Mesenchymal stem cell (in vitro differentiated cells and primary cell): ENCODE data around the gene DLX4.

ENCODE experiments used
- DNase-seq: peaks from one replicate; pipeline ENCODE4 v3.0.0-alpha.2; 2013
- H2AFZ ChIP-seq: one replicate; pipeline ENCODE4 v1.6.1; 2013; ENCODE audit warnings: low read depth, mild to moderate bottlenecking, control low read depth, inconsistent platforms, low read length, moderate library complexity
- H2AK5ac ChIP-seq: 2 replicates; pipeline ENCODE4 v1.6.1; 2013; ENCODE audit warnings: low read length, moderate library complexity, mild to moderate bottlenecking, inconsistent platforms; ENCODE audit not compliant: severe bottlenecking
- H2BK120ac ChIP-seq: one replicate; pipeline ENCODE4 v1.6.1; 2013; ENCODE audit warnings: low read depth, mild to moderate bottlenecking, inconsistent platforms, low read length, moderate library complexity
- H2BK12ac ChIP-seq, 2 experiments: one replicate each; pipeline ENCODE4 v1.6.1; 2013; ENCODE audit warnings: inconsistent platforms in 2 of 2, low read length in 2 of 2, mild to moderate bottlenecking in 2 of 2, moderate library complexity in 2 of 2, control low read depth in 1 of 2
- H2BK15ac ChIP-seq: one replicate; pipeline ENCODE4 v1.6.1; 2013; ENCODE audit warnings: mild to moderate bottlenecking, low read depth, inconsistent platforms; ENCODE audit not compliant: poor library complexity, severe bottlenecking
- H2BK5ac ChIP-seq: 2 replicates; pipeline ENCODE4 v1.6.1; 2013; ENCODE audit warnings: low read depth, mild to moderate bottlenecking, low read length, control low read depth, inconsistent platforms; ENCODE audit not compliant: poor library complexity, severe bottlenecking
- H3K14ac ChIP-seq, 2 experiments: one replicate each; pipeline ENCODE4 v1.6.1; 2013; ENCODE audit warnings: inconsistent platforms in 2 of 2, low read length in 2 of 2, control low read depth in 1 of 2, mild to moderate bottlenecking in 1 of 2, moderate library complexity in 1 of 2
- H3K18ac ChIP-seq, 2 experiments: one replicate each; pipeline ENCODE4 v1.6.1; 2013; ENCODE audit warnings: inconsistent platforms in 2 of 2, low read length in 2 of 2, control low read depth in 1 of 2, low read depth in 1 of 2, mild to moderate bottlenecking in 1 of 2
- H3K23ac ChIP-seq, 2 experiments: one replicate each; pipeline ENCODE4 v1.6.1; 2013; ENCODE audit warnings: inconsistent platforms in 2 of 2, low read length in 2 of 2, mild to moderate bottlenecking in 2 of 2, moderate library complexity in 2 of 2, control low read depth in 1 of 2
- H3K27ac ChIP-seq: 2 replicates; pipeline ENCODE4 v1.5.1; 2013; ENCODE audit warnings: mild to moderate bottlenecking, moderate library complexity, low read length, control low read depth, inconsistent platforms; ENCODE audit not compliant: poor library complexity, severe bottlenecking
- H3K27me3 ChIP-seq, 2 experiments: 2 replicates each; pipeline versions ENCODE4 v1.6.1 to v1.7.0; 2013; ENCODE audit warnings: low read length in 2 of 2, mild to moderate bottlenecking in 2 of 2, moderate library complexity in 2 of 2, control low read depth in 1 of 2, inconsistent platforms in 1 of 2; ENCODE audit not compliant: control insufficient read depth in 1 of 2, insufficient read depth in 1 of 2
- H3K36me3 ChIP-seq, 2 experiments: 2 replicates each; pipeline versions ENCODE4 v1.6.1 to v1.7.0; 2013; ENCODE audit warnings: low read length in 2 of 2, control low read depth in 1 of 2, inconsistent platforms in 1 of 2, low read depth in 1 of 2, mild to moderate bottlenecking in 1 of 2; ENCODE audit not compliant: insufficient read depth in 2 of 2, control insufficient read depth in 1 of 2
- H3K4ac ChIP-seq, 2 experiments: one replicate each; pipeline ENCODE4 v1.6.1; 2013; ENCODE audit warnings: inconsistent platforms in 2 of 2, low read length in 2 of 2, mild to moderate bottlenecking in 2 of 2, moderate library complexity in 2 of 2, control low read depth in 1 of 2, low read depth in 1 of 2
- H3K4me1 ChIP-seq: 2 replicates; pipeline ENCODE4 v1.6.1; 2013; ENCODE audit warnings: low read depth, low read length, control low read depth; ENCODE audit not compliant: control insufficient read depth, insufficient read depth
- H3K4me2 ChIP-seq: 2 replicates; pipeline ENCODE4 v1.6.1; 2013; ENCODE audit warnings: low read length, mild to moderate bottlenecking, inconsistent platforms; ENCODE audit not compliant: poor library complexity, severe bottlenecking
- H3K4me3 ChIP-seq, 2 experiments: 2 replicates each; pipeline versions ENCODE4 v1.5.1 to v1.7.0; 2013; ENCODE audit warnings: low read length in 2 of 2, mild to moderate bottlenecking in 2 of 2, control low read depth in 1 of 2, low read depth in 1 of 2; ENCODE audit not compliant: insufficient read depth in 1 of 2
- H3K79me1 ChIP-seq: replicated peaks from 2 replicates; pipeline ENCODE4 v1.6.1; 2013; ENCODE audit warnings: mild to moderate bottlenecking, control low read depth, low read length, inconsistent platforms; ENCODE audit not compliant: poor library complexity, severe bottlenecking
- H3K9ac ChIP-seq: 2 replicates; pipeline ENCODE4 v1.7.0; 2013; ENCODE audit warnings: mild to moderate bottlenecking, low read length, moderate library complexity
- H3K9me3 ChIP-seq: 2 replicates; pipeline ENCODE4 v1.7.0; 2013; ENCODE audit warnings: mild to moderate bottlenecking, low read length; ENCODE audit not compliant: control insufficient read depth
- H4K8ac ChIP-seq: one replicate; pipeline ENCODE4 v1.6.1; 2013; ENCODE audit warnings: inconsistent platforms, mild to moderate bottlenecking, low read length, moderate library complexity
- H4K91ac ChIP-seq: one replicate; pipeline ENCODE4 v1.6.1; 2013; ENCODE audit warnings: mild to moderate bottlenecking, low read length, inconsistent platforms
- WGBS: methylation state at CpG from one replicate; pipeline ENCODE4 v1.1.7; 2013; ENCODE audit warnings: mixed read lengths; 5-methylcytosine and 5-hydroxymethylcytosine counted together

The DLX4 gene

GRCh38 chr17:49928837-49929475 is 40.0 kb upstream of the DLX4 start:
- Histone ChIP-seq H2BK12ac (no peak overlapping the region), H2AFZ (no peak overlapping the region), H2BK5ac (no peak overlapping the region), H2BK120ac (no peak overlapping the region), H3K23ac (no peak overlapping the region), H3K27me3 (peaks cover 15 to 19% of the 10 kb centered on the region in 2 experiments), H3K27ac (no peak overlapping the region), H3K4ac (no peak overlapping the region), H3K36me3 (no peaks in the 10 kb centered on the region), H3K9me3 (no peaks in the 10 kb centered on the region), H3K14ac (no peak overlapping the region), H3K9ac (no peak overlapping the region), H3K4me2 (no peak overlapping the region), H3K79me1 (no peaks in the 10 kb centered on the region), H2AK5ac (no peak overlapping the region), H2BK15ac (no peak overlapping the region), H3K18ac (no peak overlapping the region), H4K91ac (no peak overlapping the region), H3K4me1 (peaks cover 17% of the 10 kb centered on the region), H4K8ac (no peak overlapping the region), H3K4me3 (no peak overlapping the region)
- DNase-seq, result no peak
- WGBS, result 64% methylated on average over 4 of the region's 6 CpGs

- Histone ChIP-seq H3K79me1 (no peaks in the 10 kb centered on the region), H2BK15ac (no peak overlapping the region), H2BK5ac (no peak overlapping the region), H4K91ac (no peak overlapping the region), H3K14ac (no peak overlapping the region), H2BK12ac (no peak overlapping the region), H4K8ac (no peak overlapping the region), H3K23ac (no peak overlapping the region), H3K9ac (no peak overlapping the region), H3K36me3 (no peaks in the 10 kb centered on the region), H3K4me3 (no peak overlapping the region), H2AK5ac (no peak overlapping the region), H3K18ac (no peak overlapping the region), H3K4me2 (no peak overlapping the region), H3K27me3 (peaks cover 20 to 32% of the 10 kb centered on the region in 2 experiments), H2AFZ (no peak overlapping the region), H3K4me1 (peaks cover 17% of the 10 kb centered on the region), H3K4ac (no peak overlapping the region), H3K27ac (no peak overlapping the region), H3K9me3 (no peaks in the 10 kb centered on the region), H2BK120ac (no peak overlapping the region)
- WGBS, result 72% methylated on average over 3 of the region's 8 CpGs
- DNase-seq, result no peak
These were observed 38.1 kb upstream of the DLX4 start for GRCh38 chr17:49930880-49931279.

GRCh38 chr17:49931416-49932137 is 37.4 kb upstream of the DLX4 start:
- H3K27ac ChIP-seq, result no peak overlapping the region
- peaks cover 17% of the 10 kb centered on the region for H3K4me1 ChIP-seq
- peaks cover 27 to 34% of the 10 kb centered on the region in 2 experiments for H3K27me3 ChIP-seq
- H4K91ac ChIP-seq, result no peak overlapping the region
- no peak overlapping the region for H2AK5ac ChIP-seq
- H2BK5ac ChIP-seq, result no peak overlapping the region
- H2BK12ac ChIP-seq, result no peak overlapping the region
- no peak overlapping the region for H3K14ac ChIP-seq
- H3K9ac ChIP-seq, result no peak overlapping the region
- no peak for DNase-seq
- H3K4ac ChIP-seq, result no peak overlapping the region
- H2BK15ac ChIP-seq, result no peak overlapping the region
- no peak overlapping the region for H2BK120ac ChIP-seq
- no peak overlapping the region for H3K4me2 ChIP-seq
- H2AFZ ChIP-seq, result no peak overlapping the region
- H4K8ac ChIP-seq, result no peak overlapping the region
- H3K36me3 ChIP-seq, result no peaks in the 10 kb centered on the region
- WGBS, result 85% methylated on average over 16 of the region's 16 CpGs
- H3K9me3 ChIP-seq, result no peaks in the 10 kb centered on the region
- H3K4me3 ChIP-seq, result no peak overlapping the region
- no peaks in the 10 kb centered on the region for H3K79me1 ChIP-seq
- H3K18ac ChIP-seq, result no peak overlapping the region
- H3K23ac ChIP-seq, result no peak overlapping the region

GRCh38 chr17:49932138-49932723 is 36.8 kb upstream of the DLX4 start:
- no peak overlapping the region for H3K4ac ChIP-seq
- no peak overlapping the region for H3K27ac ChIP-seq
- no peak overlapping the region for H2AK5ac ChIP-seq
- H2BK5ac ChIP-seq, result no peak overlapping the region
- no peak overlapping the region for H3K4me3 ChIP-seq
- H3K4me1 ChIP-seq, result peaks cover 17% of the 10 kb centered on the region
- peaks cover 28 to 34% of the 10 kb centered on the region in 2 experiments for H3K27me3 ChIP-seq
- H3K23ac ChIP-seq, result no peak overlapping the region
- DNase-seq, result no peak
- no peaks in the 10 kb centered on the region for H3K79me1 ChIP-seq
- H3K14ac ChIP-seq, result no peak overlapping the region
- H3K36me3 ChIP-seq, result no peaks in the 10 kb centered on the region
- H2BK120ac ChIP-seq, result no peak overlapping the region
- no peak overlapping the region for H2BK15ac ChIP-seq
- H4K91ac ChIP-seq, result no peak overlapping the region
- no peak overlapping the region for H3K9ac ChIP-seq
- H2BK12ac ChIP-seq, result no peak overlapping the region
- no peak overlapping the region for H3K4me2 ChIP-seq
- H3K9me3 ChIP-seq, result no peaks in the 10 kb centered on the region
- H3K18ac ChIP-seq, result no peak overlapping the region
- H4K8ac ChIP-seq, result no peak overlapping the region
- H2AFZ ChIP-seq, result no peak overlapping the region
- WGBS, result 80% methylated on average over 17 of the region's 17 CpGs
